Cardiac fibroblast (primary cell): ENCODE measurements around the gene SYT1.

Experiments used
- DNase-seq, 2 donors: peaks; one replicate each; pipeline versions ENCODE4 v3.0.0 to v3.0.0-alpha.2; 2010; ENCODE audit warnings: low read depth in 2 of 2
- H3K4me3 ChIP-seq, 2 donors: replicated peaks in 1 of 2; 1 replicate in 1 of 2; 2 replicates in 1 of 2; pipeline ENCODE4 v1.5.1; 2011; ENCODE audit warnings: low read depth in 2 of 2, low read length in 2 of 2, mild to moderate bottlenecking in 2 of 2, moderate library complexity in 1 of 2
- CTCF ChIP-seq: IDR thresholded peaks from one replicate; pipeline ENCODE4 v1.5.1; 2011; ENCODE audit warnings: low read depth, mild to moderate bottlenecking, low read length, inconsistent platforms

SYT1 gene

GRCh38 chr12:79046021-79046420 lies 181.4 kb downstream of the SYT1 start:
- no peak for DNase-seq
- no peak overlapping the region for H3K4me3 ChIP-seq
- TF ChIP-seq CTCF: no peak

GRCh38 chr12:79048962-79049361 lies 184.4 kb downstream of the SYT1 start:
- H3K4me3 ChIP-seq: no peak overlapping the region
- DNase-seq: no peak
- TF ChIP-seq CTCF: no peak

GRCh38 chr12:79053394-79053793 lies 188.8 kb downstream of the SYT1 start:
- no peak for TF ChIP-seq CTCF
- no peak overlapping the region for H3K4me3 ChIP-seq
- DNase-seq: no peak

- DNase-seq: peak; percentile 44 to 87
- H3K4me3 ChIP-seq: no peak overlapping the region
- no peak for TF ChIP-seq CTCF
Observed at GRCh38 chr12:79055926-79056674, 191.5 kb downstream of the SYT1 start.

GRCh38 chr12:79056775-79057174 lies 192.2 kb downstream of the SYT1 start:
- no peak overlapping the region for H3K4me3 ChIP-seq
- peak in 1 of 2 donors; percentile 25 for DNase-seq
- no peak for TF ChIP-seq CTCF

GRCh38 chr12:79057540-79057939 lies 193.0 kb downstream of the SYT1 start:
- H3K4me3 ChIP-seq: no peak overlapping the region
- no peak for DNase-seq
- TF ChIP-seq CTCF: no peak

GRCh38 chr12:79058342-79058741 lies 193.8 kb downstream of the SYT1 start:
- TF ChIP-seq CTCF: no peak
- H3K4me3 ChIP-seq: no peak overlapping the region
- DNase-seq: peak; percentile 36 to 68
